Colonic mucosa (tissue), 4 donors: ENCODE results near the gene BRIP1. TPM values are rescaled to one million over a fixed set of nuclear protein-coding genes. Genes with fewer than 3 reads are reported as not detected.

ENCODE experiments used
- DNase-seq: peaks from one replicate; pipeline ENCODE4 v3.0.0-alpha.2; 2020
- H3K27ac ChIP-seq: fragments of 200-600 bp; one replicate; pipeline ENCODE4 v1.8.0; 2021
- H3K27me3 ChIP-seq: fragments of 200-600 bp; one replicate; pipeline ENCODE4 v1.8.0; 2021
- H3K36me3 ChIP-seq: fragments of 200-600 bp; one replicate; pipeline ENCODE4 v1.8.0; 2021
- H3K4me1 ChIP-seq: fragments of 200-600 bp; one replicate; pipeline ENCODE4 v1.8.0; 2021; ENCODE audit warnings: mild to moderate bottlenecking
- H3K4me3 ChIP-seq: fragments of 200-600 bp; one replicate; pipeline ENCODE4 v1.8.0; 2021
- H3K9ac ChIP-seq, 2 donors: one replicate each; pipeline ENCODE4 v1.7.0; 2013; ENCODE audit warnings: control low read depth in 2 of 2, low read depth in 2 of 2, low read length in 2 of 2
- H3K9me3 ChIP-seq: fragments of 200-600 bp; one replicate; pipeline ENCODE4 v1.8.0; 2021
- intact Hi-C: fragments of 100-400 bp; cut with DNase I; formaldehyde crosslinking; loops from one replicate; pipeline ENCODE4 v1.14.1; 2022
- total RNA-seq, 2 donors: library from RNA; stranded (reverse); fragmentation: NEBNext Ultra II Directional in 1 of 2; extraction: Animal tissue kit (Norgen Biotek cat#: 25700) in 1 of 2; gene quantifications; one replicate each; pipeline ENCODE4 v1.2.1, GENCODE V29; 2021
- TF ChIP-seq, protein P1 (sequence below): fragments of 200-600 bp; IDR thresholded peaks from one replicate; pipeline ENCODE4 v1.8.0; 2022; ENCODE audit warnings: antibody characterized with exemption, mild to moderate bottlenecking
- donor health status: healthy.
- donor health status: DM: no; HTN: no; CAD: no.
- donor health status: DM: no; HTN: no; CAD: no.

BRIP1 gene
- total RNA-seq, 2 donors from 2014 or later, result 3.3 to 10.1 TPM

DNA sequence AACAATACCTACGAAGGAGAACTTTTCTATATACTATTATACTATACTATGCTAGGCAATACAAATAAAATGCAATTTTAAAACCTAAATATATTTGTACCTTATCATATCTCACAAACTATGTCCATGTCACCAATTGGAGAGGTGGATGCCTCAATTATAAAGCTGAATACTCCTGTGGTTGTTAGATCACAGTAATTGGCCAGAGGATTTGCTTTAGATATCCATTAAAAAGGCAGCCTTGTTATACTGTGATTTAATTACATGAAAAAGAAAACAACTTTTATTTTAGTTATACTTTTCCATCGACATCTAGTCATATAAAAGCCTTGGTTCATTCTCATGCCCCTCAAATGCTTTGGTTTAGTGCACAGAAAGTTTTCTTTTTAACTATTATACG is 129.3 kb downstream of the BRIP1 start:
- no peak for DNase-seq
- no peaks in the 10 kb centered on the region for H3K36me3 ChIP-seq
- H3K27ac ChIP-seq, result no peak overlapping the region

DNA sequence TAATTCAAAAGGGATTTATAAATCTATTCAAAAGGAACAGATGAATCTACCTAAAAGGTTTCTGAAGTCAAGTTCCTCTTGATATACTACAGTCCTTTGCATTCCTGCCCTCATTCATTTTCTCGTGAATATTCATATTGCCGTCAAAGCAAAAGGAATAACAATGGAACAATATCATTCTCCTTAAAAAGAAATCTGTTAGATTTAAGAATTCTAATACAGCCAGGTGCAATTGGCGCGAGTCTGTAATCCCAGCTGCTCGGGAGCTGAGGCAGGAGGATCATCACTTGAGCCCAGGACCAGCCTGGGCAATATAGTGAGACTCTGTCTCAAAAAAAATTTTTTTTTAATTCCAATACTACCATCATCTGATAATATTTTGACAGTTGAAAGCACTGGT is 130.3 kb downstream of the BRIP1 start:
- intact Hi-C loops, result no loop called here
- H3K36me3 ChIP-seq, result no peaks in the 10 kb centered on the region
- TF ChIP-seq, protein P1, sequence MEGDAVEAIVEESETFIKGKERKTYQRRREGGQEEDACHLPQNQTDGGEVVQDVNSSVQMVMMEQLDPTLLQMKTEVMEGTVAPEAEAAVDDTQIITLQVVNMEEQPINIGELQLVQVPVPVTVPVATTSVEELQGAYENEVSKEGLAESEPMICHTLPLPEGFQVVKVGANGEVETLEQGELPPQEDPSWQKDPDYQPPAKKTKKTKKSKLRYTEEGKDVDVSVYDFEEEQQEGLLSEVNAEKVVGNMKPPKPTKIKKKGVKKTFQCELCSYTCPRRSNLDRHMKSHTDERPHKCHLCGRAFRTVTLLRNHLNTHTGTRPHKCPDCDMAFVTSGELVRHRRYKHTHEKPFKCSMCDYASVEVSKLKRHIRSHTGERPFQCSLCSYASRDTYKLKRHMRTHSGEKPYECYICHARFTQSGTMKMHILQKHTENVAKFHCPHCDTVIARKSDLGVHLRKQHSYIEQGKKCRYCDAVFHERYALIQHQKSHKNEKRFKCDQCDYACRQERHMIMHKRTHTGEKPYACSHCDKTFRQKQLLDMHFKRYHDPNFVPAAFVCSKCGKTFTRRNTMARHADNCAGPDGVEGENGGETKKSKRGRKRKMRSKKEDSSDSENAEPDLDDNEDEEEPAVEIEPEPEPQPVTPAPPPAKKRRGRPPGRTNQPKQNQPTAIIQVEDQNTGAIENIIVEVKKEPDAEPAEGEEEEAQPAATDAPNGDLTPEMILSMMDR, result no peak

More for the DNA sequence above, 129.3 kb downstream of the BRIP1 start:
- H3K9ac ChIP-seq, result no peak overlapping the region
- H3K27me3 ChIP-seq, result no peaks in the 10 kb centered on the region
- intact Hi-C loops, result no loop called here
- H3K9me3 ChIP-seq, result no peaks in the 10 kb centered on the region
- no peaks in the 10 kb centered on the region for H3K4me1 ChIP-seq
- TF ChIP-seq, protein P1, result no peak
- H3K4me3 ChIP-seq, result no peak overlapping the region

GRCh38 chr17:61732169-61732568 is 131.2 kb downstream of the BRIP1 start:
- H3K9me3 ChIP-seq, result no peaks in the 10 kb centered on the region
- H3K4me1 ChIP-seq, result no peaks in the 10 kb centered on the region
- H3K36me3 ChIP-seq, result no peaks in the 10 kb centered on the region
- no peak for DNase-seq
- TF ChIP-seq, protein P1, result no peak
- no peaks in the 10 kb centered on the region for H3K27me3 ChIP-seq
- H3K4me3 ChIP-seq, result no peak overlapping the region
- intact Hi-C loops, result no loop called here
- no peak overlapping the region for H3K9ac ChIP-seq
- H3K27ac ChIP-seq, result no peak overlapping the region

More for the DNA sequence above, 130.3 kb downstream of the BRIP1 start:
- H3K27me3 ChIP-seq, result no peaks in the 10 kb centered on the region
- no peak overlapping the region for H3K27ac ChIP-seq
- H3K4me3 ChIP-seq, result no peak overlapping the region
- no peaks in the 10 kb centered on the region for H3K9me3 ChIP-seq
- no peak for DNase-seq
- no peak overlapping the region for H3K9ac ChIP-seq
- no peaks in the 10 kb centered on the region for H3K4me1 ChIP-seq

- intact Hi-C loops, result no loop called here
- H3K4me3 ChIP-seq, result no peak overlapping the region
- H3K27me3 ChIP-seq, result no peaks in the 10 kb centered on the region
- H3K9me3 ChIP-seq, result no peaks in the 10 kb centered on the region
- DNase-seq, result no peak
- TF ChIP-seq, protein P1, result no peak
- H3K36me3 ChIP-seq, result no peaks in the 10 kb centered on the region
- H3K27ac ChIP-seq, result no peak overlapping the region
- no peak overlapping the region for H3K9ac ChIP-seq
- H3K4me1 ChIP-seq, result no peaks in the 10 kb centered on the region
Measured at GRCh38 chr17:61731330-61731729, 132.0 kb downstream of the BRIP1 start.

DNA sequence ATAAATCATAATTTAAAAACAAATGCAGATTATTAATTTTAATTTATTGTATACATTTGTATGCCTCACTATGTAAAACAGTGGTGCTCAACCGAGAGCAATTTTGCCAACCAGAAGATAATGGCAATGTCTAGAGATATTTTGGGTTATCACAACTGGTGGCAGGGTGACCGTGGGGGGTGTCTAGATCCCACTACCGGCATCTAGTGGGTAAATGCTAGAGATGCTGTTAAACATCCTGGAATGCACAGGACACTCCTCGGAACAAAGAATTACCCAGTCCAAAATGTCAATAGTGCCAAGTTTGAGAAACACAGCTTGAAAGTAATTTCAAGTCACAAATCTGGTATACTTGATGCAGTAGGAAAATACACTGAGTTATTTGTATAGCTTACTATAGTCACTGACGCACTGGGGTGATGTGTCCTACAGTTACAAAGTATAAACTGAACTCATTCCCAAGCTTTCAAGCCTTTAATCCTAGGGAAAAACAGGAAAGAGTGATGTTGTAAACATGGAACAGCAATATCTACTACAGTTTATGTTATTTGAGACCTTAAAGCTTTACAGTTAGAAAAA is 133.5 kb downstream of the BRIP1 start:
- H3K9ac ChIP-seq, result no peak overlapping the region
- no peaks in the 10 kb centered on the region for H3K9me3 ChIP-seq
- H3K36me3 ChIP-seq, result no peaks in the 10 kb centered on the region
- no peaks in the 10 kb centered on the region for H3K27me3 ChIP-seq
- TF ChIP-seq, protein P1, result no peak
- no peak overlapping the region for H3K4me3 ChIP-seq
- intact Hi-C loops, result no loop called here
- H3K27ac ChIP-seq, result no peak overlapping the region
- H3K4me1 ChIP-seq, result no peaks in the 10 kb centered on the region
- no peak for DNase-seq
